ENCODE measurements around the gene DTNBP1.

- TF ChIP-seq, protein P1, sequence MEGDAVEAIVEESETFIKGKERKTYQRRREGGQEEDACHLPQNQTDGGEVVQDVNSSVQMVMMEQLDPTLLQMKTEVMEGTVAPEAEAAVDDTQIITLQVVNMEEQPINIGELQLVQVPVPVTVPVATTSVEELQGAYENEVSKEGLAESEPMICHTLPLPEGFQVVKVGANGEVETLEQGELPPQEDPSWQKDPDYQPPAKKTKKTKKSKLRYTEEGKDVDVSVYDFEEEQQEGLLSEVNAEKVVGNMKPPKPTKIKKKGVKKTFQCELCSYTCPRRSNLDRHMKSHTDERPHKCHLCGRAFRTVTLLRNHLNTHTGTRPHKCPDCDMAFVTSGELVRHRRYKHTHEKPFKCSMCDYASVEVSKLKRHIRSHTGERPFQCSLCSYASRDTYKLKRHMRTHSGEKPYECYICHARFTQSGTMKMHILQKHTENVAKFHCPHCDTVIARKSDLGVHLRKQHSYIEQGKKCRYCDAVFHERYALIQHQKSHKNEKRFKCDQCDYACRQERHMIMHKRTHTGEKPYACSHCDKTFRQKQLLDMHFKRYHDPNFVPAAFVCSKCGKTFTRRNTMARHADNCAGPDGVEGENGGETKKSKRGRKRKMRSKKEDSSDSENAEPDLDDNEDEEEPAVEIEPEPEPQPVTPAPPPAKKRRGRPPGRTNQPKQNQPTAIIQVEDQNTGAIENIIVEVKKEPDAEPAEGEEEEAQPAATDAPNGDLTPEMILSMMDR (conservative IDR thresholded peaks at IDR 0.05; ENCODE audit: low read depth, low read length): no peak
- no peak for TF ChIP-seq EZH2 (IDR thresholded peaks at IDR 0.05; ENCODE audit: borderline replicate concordance, low read depth, low read length, poor library complexity, severe bottlenecking)
These were observed 17.9 kb downstream of the DTNBP1 start for GRCh38 chr6:15644904-15645303.

All from A673 (cell line).